Stomach smooth muscle (tissue), 2 donors: Measurements from ENCODE around the gene CDC42SE2.
A peak's percentile ranks its signal among the peaks of the same experiment; 100 is the strongest.

Experiments
- H3K27ac ChIP-seq: one replicate; pipeline ENCODE4 v1.7.0; 2013; ENCODE audit warnings: mild to moderate bottlenecking, low read length, inconsistent platforms
- H3K27me3 ChIP-seq, 2 donors: one replicate each; pipeline ENCODE4 v1.7.0; 2013; ENCODE audit warnings: low read length in 2 of 2; ENCODE audit not compliant: insufficient read depth in 2 of 2, control insufficient read depth in 1 of 2
- H3K36me3 ChIP-seq, 2 donors: one replicate each; pipeline ENCODE4 v1.7.0; 2013; ENCODE audit warnings: low read length in 2 of 2; ENCODE audit not compliant: control insufficient read depth in 2 of 2, insufficient read depth in 2 of 2
- H3K4me1 ChIP-seq: one replicate; pipeline ENCODE4 v1.7.0; 2013; ENCODE audit warnings: low read length; ENCODE audit not compliant: control insufficient read depth, insufficient read depth
- H3K4me3 ChIP-seq, 2 donors: one replicate each; pipeline ENCODE4 v1.7.0; 2013; ENCODE audit warnings: low read length in 2 of 2
- H3K9ac ChIP-seq, 2 donors: one replicate each; pipeline ENCODE4 v1.7.0; 2013; ENCODE audit warnings: low read length in 2 of 2, mild to moderate bottlenecking in 1 of 2
- H3K9me3 ChIP-seq, 2 donors: one replicate each; pipeline ENCODE4 v1.7.0; 2013; ENCODE audit warnings: low read length in 2 of 2; ENCODE audit not compliant: control insufficient read depth in 2 of 2
- donor health status: healthy.
- donor health status: Pancreatic carcinoma.

The CDC42SE2 gene, protein sequence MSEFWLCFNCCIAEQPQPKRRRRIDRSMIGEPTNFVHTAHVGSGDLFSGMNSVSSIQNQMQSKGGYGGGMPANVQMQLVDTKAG

DNA sequence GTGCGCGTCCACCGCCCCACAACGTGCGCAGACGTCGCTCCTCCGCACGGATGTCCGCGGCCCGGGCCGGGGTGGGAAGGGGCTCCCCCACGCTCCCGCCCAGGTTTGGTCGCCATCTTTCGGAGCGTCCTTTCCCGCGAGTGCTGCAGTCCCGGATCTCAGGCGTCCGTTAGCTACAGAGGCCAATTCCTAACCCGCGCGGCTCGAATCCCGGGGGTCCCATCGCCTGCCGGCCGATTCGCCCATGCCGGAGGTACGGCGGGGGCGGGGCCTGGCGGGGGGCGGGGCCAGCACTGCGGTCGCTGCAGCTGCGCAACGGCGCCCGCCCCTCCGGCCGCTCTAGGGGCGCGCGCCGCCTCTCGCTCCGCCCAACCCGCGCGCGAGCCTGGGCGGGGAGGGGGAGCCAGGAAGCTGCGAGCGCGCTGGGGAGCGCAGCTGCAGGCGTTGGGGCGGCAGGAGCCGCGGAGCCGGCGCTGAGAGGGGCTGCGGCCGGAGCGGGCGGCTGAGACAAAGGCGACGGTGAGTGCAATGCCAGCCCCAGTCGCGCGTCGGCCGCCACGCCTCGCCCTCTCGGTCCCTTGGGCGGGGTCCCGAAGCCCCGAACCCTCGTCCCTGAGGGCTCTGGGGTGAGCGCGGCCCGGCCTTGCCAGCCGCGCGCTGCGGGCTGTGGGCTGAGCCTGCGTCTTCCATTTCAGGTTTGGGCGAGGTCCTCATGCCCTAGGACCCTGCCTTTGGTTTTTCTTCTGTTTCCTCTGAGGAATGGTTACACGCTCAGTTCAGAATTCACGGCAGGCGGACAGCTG is at the start of gene CDC42SE2:
Gene CDC42SE2, plus strand, starts transcription at position 406 of the 803 bp plus-strand sequence. CDS start 95,441 bp downstream, outside the sequence.
- Histone ChIP-seq H3K27me3 (no peaks in the 10 kb centered on the region), H3K4me3 (peak within 1 kb of the TSS; percentile 90 to 91), H3K36me3 (no peaks in the 10 kb centered on the region), H3K4me1 (no peaks in the 10 kb centered on the region), H3K9ac (peak within 1 kb of the TSS; percentile 81 to 87), H3K27ac (peak within 1 kb of the TSS; percentile 13), H3K9me3 (no peaks in the 10 kb centered on the region)

DNA sequence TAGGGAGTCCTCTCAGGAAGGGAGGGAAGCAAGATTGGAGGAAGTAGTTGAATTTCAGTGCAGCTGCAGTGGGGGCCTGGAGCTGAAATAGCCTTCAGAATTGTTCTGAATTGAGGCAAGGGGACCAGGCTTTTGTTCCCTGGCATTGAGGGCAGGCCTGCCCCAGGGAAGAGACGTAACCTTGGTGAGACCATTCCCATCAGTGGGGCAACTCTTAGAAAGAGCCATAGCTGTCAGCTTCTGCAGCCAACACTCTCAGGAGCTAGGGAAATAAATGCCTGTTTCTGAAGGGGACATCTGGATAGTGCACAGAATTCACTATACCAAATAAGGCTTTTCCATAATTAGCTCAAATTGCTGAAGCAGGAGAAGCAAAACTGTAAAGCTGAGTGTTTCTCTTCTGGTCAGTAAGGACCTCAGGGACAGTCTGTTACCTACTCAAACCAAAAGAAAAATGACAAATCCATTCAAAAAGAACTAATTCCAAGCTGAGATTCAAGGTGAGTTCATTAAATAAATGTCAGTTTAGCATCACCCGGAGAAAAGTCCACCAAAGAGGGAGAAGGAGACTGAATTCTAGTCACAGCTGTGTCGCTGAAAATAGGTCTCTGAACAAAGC is 49.1 kb upstream of the CDC42SE2 start:
- H3K27me3 ChIP-seq: no peaks in the 10 kb centered on the region
- no peak overlapping the region for H3K9ac ChIP-seq
- H3K36me3 ChIP-seq: no peaks in the 10 kb centered on the region
- no peak overlapping the region for H3K27ac ChIP-seq
- H3K4me3 ChIP-seq: no peak overlapping the region
- H3K4me1 ChIP-seq: no peaks in the 10 kb centered on the region
- no peaks in the 10 kb centered on the region for H3K9me3 ChIP-seq

DNA sequence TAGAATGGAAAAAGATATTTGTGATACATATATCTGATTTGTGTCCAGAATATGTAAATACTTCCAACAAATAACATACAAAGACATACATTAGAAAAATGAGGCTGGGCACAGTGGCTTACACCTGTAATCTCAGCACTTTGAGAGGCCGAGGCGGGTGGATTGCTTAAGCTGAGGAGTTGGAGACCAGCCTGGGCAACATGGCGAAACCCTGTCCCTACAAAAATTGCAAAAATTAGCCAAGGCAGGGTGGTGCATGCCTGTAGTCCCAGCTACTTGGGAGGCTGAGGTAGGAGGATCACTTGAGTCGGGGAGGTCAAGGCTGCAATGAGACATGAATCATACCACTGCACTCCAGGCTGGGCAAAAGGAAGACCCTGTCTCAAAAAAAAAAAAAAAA is 46.1 kb upstream of the CDC42SE2 start:
- Histone ChIP-seq H3K4me3 (no peak overlapping the region), H3K4me1 (no peaks in the 10 kb centered on the region), H3K9ac (no peak overlapping the region), H3K9me3 (no peaks in the 10 kb centered on the region), H3K27ac (no peak overlapping the region), H3K27me3 (no peaks in the 10 kb centered on the region), H3K36me3 (no peaks in the 10 kb centered on the region)

DNA sequence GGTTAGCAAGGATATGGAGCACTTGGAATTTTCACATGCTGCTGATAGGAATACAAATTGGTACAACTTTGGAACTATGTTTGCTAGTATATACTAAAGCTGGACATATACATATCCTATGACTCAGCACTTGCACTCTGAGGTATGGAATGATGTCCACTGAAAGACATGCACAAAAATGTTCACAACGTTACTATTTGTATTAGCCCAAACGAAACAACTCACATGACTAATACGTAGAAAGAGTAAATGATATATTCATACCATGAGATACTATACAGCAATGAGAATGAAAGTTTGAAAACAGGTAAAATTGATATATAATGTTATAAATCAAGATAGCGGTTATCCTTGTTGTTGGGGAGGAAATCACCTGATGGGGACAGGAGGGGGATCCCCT is 45.5 kb upstream of the CDC42SE2 start:
- H3K4me3 ChIP-seq: no peak overlapping the region
- H3K9ac ChIP-seq: no peak overlapping the region
- no peaks in the 10 kb centered on the region for H3K36me3 ChIP-seq
- H3K9me3 ChIP-seq: no peaks in the 10 kb centered on the region
- no peaks in the 10 kb centered on the region for H3K4me1 ChIP-seq
- H3K27me3 ChIP-seq: no peaks in the 10 kb centered on the region
- no peak overlapping the region for H3K27ac ChIP-seq

DNA sequence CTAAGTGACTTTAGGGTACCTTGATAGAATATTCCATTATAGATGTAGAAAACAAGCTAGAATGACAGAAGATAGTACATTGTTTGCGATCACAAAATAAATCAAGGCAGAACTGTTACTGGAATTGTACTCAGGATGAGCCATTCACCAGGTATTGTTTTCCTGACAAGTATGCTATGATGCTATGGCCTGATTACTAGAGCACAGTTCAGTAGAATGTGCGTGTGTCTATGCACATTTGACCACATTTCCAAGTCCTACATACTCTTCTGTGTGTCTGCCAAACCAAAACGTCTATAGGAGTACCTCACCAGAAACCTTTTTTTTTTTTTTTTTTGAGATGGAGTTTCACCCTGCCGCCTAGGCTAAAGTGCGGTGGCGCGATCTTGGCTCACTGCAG is 43.3 kb upstream of the CDC42SE2 start:
- no peak overlapping the region for H3K9ac ChIP-seq
- no peaks in the 10 kb centered on the region for H3K9me3 ChIP-seq
- H3K27me3 ChIP-seq: no peaks in the 10 kb centered on the region
- no peak overlapping the region for H3K27ac ChIP-seq
- H3K4me3 ChIP-seq: no peak overlapping the region
- no peaks in the 10 kb centered on the region for H3K4me1 ChIP-seq
- H3K36me3 ChIP-seq: no peaks in the 10 kb centered on the region

DNA sequence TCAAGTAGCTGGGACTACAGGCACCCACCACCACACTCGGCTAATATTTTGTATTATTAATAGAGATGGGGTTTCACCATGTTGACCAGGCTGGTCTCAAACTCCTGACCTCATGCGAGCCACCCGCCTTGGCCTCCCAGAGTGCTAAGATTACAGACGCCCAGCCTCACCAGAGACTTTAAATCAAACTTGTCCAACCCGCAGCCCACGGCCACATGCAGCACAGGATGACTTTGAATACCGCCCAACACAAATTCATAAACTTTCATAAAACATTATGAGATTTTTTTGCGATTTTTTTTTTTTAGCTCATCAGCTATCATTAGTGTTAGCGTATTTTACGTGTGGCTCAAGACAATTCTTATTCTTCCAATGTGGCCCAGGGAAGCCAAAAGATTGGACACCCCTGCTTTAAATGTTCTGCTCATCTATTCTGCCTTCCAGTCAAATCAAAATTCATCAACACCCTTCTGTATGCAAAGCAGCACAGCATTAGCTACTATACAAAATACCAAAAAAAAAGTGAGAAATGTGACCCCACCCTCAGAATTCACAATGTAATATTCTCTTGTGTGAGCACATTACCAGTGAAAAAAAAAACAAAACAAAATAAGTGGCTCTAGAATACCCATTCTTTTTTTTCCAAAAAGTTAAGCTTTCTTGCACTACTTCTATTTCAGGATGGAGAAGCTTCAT is 42.7 kb upstream of the CDC42SE2 start:
- Histone ChIP-seq H3K36me3 (no peaks in the 10 kb centered on the region), H3K4me1 (no peaks in the 10 kb centered on the region), H3K9ac (no peak overlapping the region), H3K27me3 (no peaks in the 10 kb centered on the region), H3K27ac (no peak overlapping the region), H3K9me3 (no peaks in the 10 kb centered on the region), H3K4me3 (no peak overlapping the region)

DNA sequence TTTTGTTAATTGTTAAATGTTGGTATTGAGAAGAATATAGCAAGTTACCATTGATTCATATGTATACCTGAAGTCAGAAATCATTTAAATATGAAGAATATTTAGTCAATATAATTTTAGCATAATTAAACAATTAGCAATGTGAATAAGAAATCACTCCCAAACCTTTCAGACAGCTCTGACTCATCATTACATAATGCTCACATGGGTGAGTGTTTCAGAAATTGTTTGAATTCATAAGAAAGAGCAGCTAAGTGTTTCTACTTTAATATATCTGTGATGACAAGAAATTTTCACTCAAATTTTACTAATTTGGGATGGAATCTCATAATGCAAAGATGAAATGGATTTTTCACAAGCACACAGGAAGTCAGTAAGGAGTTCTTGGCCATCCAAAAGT is 42.0 kb upstream of the CDC42SE2 start:
- Histone ChIP-seq H3K4me3 (no peak overlapping the region), H3K9me3 (no peaks in the 10 kb centered on the region), H3K9ac (no peak overlapping the region), H3K27me3 (no peaks in the 10 kb centered on the region), H3K4me1 (no peaks in the 10 kb centered on the region), H3K36me3 (no peaks in the 10 kb centered on the region), H3K27ac (no peak overlapping the region)

DNA sequence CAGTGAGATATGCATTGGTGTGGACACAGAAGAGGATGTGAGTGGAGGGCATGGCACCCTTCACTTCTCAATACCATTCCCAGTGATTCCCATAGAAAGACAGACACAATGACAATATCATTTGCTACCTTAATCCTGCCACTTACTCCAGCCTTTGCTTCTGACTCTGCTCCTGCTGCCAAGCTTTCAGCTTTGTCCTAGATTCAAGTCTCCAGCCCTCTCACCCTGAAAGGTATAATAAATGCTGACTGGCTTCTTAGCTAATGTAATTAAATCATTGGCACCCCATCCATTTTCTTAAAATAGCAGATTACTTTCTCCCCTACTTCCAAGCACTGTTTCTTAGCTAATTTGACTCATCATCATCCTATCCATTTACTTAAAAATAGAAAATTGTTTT is 41.1 kb upstream of the CDC42SE2 start:
- Histone ChIP-seq H3K4me1 (no peaks in the 10 kb centered on the region), H3K9ac (no peak overlapping the region), H3K4me3 (no peak overlapping the region), H3K36me3 (no peaks in the 10 kb centered on the region), H3K27ac (no peak overlapping the region), H3K9me3 (no peaks in the 10 kb centered on the region), H3K27me3 (no peaks in the 10 kb centered on the region)

DNA sequence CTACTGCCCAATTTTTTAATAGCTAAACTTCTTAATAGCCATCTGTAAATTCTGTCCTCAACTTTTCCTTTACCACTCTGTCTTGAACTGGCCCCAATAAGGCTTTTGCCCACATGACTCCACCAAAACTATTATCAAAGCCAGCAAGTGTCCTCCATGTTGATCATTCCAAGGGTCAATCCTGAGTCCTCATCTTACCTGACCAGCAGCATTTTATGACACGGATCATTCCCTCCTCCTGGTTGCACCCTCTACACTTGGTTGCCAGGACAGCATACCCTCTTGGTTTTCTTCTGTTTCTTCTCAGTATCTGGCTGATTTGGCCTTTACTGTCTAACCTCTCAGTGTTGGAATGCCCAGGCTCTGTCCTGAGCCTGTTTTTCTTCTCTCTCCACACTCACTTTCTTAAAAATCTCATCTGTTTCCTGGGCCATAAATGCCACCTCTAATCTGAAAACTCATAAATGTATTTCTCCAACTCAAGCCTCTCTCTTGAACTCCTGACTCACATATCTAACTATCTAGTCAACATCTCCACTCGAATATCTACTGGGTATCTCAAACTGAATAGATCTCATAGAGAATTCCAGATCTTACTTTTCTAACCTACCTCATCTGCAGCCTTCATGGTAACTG is 40.0 kb upstream of the CDC42SE2 start:
- H3K4me1 ChIP-seq: no peaks in the 10 kb centered on the region

DNA sequence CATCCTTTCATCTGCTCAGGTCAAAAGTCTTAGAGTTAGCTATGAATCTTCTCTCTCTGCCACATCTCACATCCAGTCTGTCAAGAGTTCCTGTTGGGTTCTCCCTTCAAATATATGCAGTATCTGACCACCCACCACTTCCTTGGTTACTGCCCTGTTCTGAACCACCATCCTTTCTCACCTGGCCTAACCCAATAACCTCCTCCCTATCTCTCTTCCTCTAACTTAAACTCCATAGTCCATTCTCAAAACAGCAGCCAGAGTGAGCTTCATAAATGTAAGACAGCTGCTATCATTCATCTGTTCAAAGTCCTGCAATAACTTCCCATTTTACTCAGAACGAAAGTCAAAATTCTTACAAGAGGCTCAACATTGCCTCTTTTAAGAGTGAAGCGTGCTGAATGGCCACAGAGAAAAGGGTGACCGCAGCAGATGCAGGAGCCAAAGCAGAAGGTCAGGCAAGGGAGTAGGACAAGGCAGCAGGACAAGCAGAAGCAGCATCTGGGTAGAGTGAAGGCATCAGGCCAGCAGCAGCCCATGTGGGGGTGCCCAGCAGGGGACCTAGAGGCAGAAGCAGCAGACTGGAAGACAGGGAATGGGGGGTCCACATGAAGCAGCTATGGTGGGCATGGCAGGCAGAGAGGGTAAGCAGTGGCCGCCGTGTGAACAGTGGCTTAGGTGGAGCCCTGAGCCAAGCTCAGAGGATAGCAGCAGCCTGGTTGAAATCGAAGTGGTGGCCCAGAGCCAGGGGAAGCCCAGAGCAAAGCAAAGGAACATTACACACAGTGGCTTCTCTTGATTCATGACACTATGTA is 39.3 kb upstream of the CDC42SE2 start:
- Histone ChIP-seq H3K9ac (no peak overlapping the region), H3K27ac (no peak overlapping the region), H3K4me3 (no peak overlapping the region)

More for the DNA sequence above, 40.0 kb upstream of the CDC42SE2 start:
- Histone ChIP-seq H3K9me3 (no peaks in the 10 kb centered on the region), H3K36me3 (no peaks in the 10 kb centered on the region), H3K9ac (no peak overlapping the region), H3K27me3 (no peaks in the 10 kb centered on the region), H3K27ac (no peak overlapping the region), H3K4me3 (no peak overlapping the region)

More for the DNA sequence above, 39.3 kb upstream of the CDC42SE2 start:
- Histone ChIP-seq H3K36me3 (no peaks in the 10 kb centered on the region), H3K9me3 (no peaks in the 10 kb centered on the region), H3K27me3 (no peaks in the 10 kb centered on the region), H3K4me1 (no peaks in the 10 kb centered on the region)
